HG02623 (cell line): Measurements from ENCODE around the gene DENND6A.

Source experiments
- ATAC-seq: cut with Tn5 transposase; IDR thresholded peaks from one replicate; pipeline ENCODE4 v1.9.1; 2021; ENCODE audit warnings: moderate library complexity; ENCODE audit not compliant: unreplicated experiment

Gene DENND6A

GRCh38 chr3:57582474-57583168 is 110.3 kb downstream of the DENND6A start:
- no peak for ATAC-seq

- ATAC-seq: no peak
These were observed 115.1 kb downstream of the DENND6A start for GRCh38 chr3:57577801-57578200.

DNA sequence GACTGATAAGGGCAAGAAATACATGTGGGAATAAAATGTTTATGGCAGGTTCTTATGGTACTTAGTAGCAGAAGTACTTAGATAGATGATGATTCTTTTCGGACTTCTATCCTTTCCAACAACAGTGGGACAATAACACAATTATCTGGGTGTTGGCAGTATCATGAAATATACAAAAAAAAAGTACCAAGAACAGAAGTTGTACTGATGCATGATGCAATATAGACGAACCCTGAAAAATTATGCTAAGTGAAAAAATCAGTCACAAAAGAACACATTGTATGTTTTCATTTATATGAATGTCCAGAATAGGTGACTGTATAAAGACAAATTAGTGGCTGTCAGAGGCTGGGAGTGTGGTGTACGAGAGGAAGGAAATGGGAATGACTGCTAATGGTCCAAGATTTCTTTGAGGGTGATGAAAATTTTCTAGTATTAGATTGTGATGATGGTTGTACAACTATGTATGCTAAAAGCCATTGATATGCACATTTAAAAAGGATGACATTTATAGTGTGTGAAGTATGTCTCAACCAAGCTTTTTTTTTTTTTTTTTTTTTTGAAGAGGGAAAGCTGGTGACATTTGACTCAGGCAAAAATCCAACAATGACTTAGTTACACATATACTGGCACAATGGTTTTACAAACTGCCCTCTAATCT is 116.8 kb downstream of the DENND6A start:
- no peak for ATAC-seq
